Measurements from ENCODE around the gene NFIC.

NFIC gene

DNA sequence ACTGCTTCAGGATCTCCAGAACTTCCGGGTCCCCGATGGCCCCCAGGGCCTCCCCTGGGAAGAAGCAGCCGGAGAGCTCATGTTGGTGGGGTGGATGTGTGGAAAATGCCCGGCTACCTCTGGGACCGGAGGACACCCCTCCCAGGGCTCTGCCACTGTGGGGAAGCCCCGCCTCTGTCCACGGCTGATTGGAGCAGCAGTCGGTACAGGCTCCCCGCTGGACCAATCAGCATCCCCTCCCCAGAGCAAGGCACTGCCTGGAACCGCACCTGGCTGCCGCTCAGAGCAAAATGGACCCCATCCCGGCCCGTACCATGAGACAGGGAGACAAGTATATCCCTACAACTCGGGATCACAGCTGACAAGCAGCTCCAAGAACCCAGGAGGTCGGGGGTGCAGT is 127.7 kb downstream of the NFIC start:
- Mint-ChIP-seq H3K27me3 (ENCODE audit: low read depth, poor library complexity) (peaks cover 10% of the 10 kb centered on the region), H3K4me3 (no peak overlapping the region), H3K4me1 (peaks cover 3% of the 10 kb centered on the region), H3K36me3 (ENCODE audit: low read depth) (peaks cover 28% of the 10 kb centered on the region), H3K9me3 (no peaks in the 10 kb centered on the region), H3K27ac (no peak overlapping the region)
- TF ChIP-seq, protein P1, sequence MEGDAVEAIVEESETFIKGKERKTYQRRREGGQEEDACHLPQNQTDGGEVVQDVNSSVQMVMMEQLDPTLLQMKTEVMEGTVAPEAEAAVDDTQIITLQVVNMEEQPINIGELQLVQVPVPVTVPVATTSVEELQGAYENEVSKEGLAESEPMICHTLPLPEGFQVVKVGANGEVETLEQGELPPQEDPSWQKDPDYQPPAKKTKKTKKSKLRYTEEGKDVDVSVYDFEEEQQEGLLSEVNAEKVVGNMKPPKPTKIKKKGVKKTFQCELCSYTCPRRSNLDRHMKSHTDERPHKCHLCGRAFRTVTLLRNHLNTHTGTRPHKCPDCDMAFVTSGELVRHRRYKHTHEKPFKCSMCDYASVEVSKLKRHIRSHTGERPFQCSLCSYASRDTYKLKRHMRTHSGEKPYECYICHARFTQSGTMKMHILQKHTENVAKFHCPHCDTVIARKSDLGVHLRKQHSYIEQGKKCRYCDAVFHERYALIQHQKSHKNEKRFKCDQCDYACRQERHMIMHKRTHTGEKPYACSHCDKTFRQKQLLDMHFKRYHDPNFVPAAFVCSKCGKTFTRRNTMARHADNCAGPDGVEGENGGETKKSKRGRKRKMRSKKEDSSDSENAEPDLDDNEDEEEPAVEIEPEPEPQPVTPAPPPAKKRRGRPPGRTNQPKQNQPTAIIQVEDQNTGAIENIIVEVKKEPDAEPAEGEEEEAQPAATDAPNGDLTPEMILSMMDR (IDR thresholded peaks at IDR 0.05): no peak
- DNase-seq: peak; percentile 54

DNA sequence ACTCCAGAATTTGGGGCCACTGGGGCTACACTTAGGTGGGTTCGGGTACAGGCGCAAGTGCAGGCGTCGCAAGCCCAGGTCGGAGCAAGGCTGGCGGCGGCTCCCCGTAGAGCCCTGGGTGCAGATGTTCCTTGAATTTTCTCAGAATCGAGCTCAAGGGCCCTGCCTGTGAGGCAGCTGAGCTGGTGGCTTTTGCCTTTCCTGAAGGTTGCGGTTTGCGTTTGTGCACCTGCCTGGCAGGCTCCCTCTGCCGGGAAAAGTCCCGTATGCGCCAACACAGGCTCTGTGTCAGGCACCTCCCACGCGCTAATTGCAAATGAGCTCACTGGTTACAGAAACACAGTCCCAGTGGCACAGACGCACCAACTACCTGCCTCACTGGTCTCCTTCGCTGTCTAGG is 128.2 kb downstream of the NFIC start:
- no peak overlapping the region for H3K4me3 Mint-ChIP-seq
- H3K27ac Mint-ChIP-seq: peak overlapping the region; percentile 51
- peaks cover 31% of the 10 kb centered on the region for H3K36me3 Mint-ChIP-seq (ENCODE audit: low read depth)
- TF ChIP-seq, protein P1 (IDR thresholded peaks at IDR 0.05): no peak
- DNase-seq: no peak
- peaks cover 6% of the 10 kb centered on the region for H3K4me1 Mint-ChIP-seq
- H3K27me3 Mint-ChIP-seq (ENCODE audit: low read depth, poor library complexity): peaks cover 11% of the 10 kb centered on the region
- no peaks in the 10 kb centered on the region for H3K9me3 Mint-ChIP-seq

DNA sequence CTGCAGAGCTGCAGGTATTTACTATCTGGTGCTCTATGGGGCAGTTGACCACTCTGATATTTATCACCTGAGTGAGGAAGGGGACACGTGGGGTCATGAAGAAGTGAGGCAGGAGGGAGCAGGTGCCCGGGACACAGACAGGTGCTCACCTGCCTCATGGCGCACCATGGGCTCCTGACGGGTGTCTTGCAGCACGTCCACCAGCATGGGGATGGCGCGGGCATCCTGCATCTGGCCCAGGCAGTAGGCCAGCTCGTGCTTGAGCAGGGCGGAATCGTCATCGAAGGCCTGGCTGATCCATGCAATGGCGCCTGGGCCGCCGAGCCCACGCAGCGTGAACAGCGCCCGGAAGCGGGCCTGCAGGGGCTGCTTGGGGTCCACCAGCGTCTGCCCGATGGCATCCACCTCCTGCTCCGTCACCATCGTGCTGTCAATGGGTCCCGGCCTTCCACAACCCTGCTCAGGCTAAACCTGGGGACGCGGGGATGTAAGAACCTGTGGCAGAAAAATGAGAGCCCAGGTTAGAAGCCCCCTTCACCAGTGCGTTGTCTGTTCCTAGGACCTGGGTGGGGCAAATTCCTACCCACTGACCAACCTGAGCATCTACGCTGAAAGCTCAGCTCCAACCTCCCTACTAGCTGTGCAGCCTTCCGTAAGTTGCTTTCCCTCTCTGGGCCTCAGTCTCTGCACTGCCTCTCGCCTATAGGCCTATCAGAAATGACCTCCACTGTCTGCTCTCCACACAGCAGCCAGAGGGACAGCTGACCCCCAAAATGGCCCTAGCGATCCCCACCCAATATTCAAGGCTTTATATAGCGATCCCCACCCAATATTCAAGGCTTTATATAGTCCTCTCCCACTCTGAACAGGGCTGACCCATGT is 130.2 kb downstream of the NFIC start:
- Mint-ChIP-seq H3K9me3 (no peaks in the 10 kb centered on the region), H3K27me3 (ENCODE audit: low read depth, poor library complexity) (peaks cover 11% of the 10 kb centered on the region)

DNA sequence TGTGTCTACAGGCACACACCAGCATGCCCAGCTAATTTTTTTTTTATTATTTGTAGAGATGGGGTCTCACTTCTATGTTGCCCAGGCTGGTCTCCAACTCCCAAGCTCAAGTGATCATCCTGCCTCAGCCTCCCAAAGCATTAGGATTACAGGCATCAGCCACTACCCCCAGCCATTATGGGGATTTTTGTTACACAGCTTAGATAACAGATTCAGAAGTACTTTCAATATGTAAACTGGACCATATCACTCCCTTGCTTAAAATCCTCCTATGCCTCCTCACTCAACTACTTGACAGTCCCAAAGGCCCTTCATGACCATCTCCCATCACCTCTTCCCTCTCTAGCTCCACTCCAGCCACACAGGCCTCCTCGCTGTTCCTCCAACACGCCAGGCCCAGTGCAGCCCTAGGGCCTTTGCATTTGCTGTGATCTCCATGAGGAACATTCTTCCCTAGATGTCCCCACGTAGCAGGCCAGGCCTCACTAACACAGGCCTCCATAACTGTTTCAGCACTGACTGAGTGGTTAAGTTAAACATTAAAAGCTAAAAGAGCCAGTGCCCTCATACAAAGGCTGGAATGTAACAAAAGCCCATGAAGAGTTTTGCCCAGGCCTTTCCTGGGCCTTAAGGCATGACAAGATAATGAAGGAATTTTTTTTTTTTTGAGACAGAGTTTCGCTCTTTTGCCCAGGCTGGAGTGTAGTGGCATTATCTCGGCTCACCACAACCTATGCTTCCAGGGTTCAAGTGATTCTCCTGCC is 131.6 kb downstream of the NFIC start:
- DNase-seq: no peak
- peaks cover 16% of the 10 kb centered on the region for H3K4me1 Mint-ChIP-seq
- peaks cover 11% of the 10 kb centered on the region for H3K27me3 Mint-ChIP-seq (ENCODE audit: low read depth, poor library complexity)
- peaks cover 31% of the 10 kb centered on the region for H3K36me3 Mint-ChIP-seq (ENCODE audit: low read depth)
- H3K27ac Mint-ChIP-seq: no peak overlapping the region
- peak overlapping the region; percentile 21 for H3K4me3 Mint-ChIP-seq
- no peaks in the 10 kb centered on the region for H3K9me3 Mint-ChIP-seq
- TF ChIP-seq, protein P1 (IDR thresholded peaks at IDR 0.05): no peak

More for the DNA sequence above, 130.2 kb downstream of the NFIC start:
- no peak overlapping the region for H3K27ac Mint-ChIP-seq
- H3K36me3 Mint-ChIP-seq (ENCODE audit: low read depth): peaks cover 31% of the 10 kb centered on the region
- H3K4me1 Mint-ChIP-seq: peaks cover 16% of the 10 kb centered on the region
- TF ChIP-seq, protein P1 (IDR thresholded peaks at IDR 0.05): no peak
- no peak for DNase-seq
- no peak overlapping the region for H3K4me3 Mint-ChIP-seq

DNA sequence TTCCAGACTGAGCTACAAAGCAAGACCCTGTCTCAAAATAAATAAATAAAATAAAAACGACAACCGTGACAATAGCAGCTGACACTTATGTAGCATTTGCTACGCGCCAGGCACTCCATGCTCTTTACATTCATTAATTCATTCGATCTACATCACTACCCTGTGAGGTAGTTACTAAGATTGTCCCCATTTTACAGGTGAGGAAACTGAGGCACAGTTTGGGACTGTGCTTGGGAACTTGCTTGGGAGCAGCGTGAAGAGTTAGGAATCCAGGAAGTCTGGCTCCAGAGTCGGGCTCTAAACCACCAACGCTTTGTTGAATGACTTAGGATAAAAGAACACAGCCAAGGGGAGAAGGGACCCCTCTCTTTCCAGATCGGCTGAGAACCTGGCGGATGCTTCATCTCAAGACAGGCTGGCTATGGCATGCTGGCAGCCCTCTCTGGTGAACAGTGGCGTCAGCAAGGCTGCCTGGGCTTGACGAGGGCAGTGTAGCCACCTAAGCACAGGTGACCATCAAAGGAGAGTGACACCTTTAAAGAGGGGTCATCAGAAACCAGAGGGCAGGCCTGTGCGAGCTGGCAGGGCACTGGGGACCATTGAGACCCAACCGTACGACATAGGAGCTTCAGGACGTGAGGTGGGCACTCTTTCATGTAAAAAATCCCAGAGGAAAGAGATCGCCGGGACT is 133.5 kb downstream of the NFIC start:
- Mint-ChIP-seq H3K4me3 (peak overlapping the region; percentile 91), H3K9me3 (no peaks in the 10 kb centered on the region), H3K27me3 (ENCODE audit: low read depth, poor library complexity) (peaks cover 7% of the 10 kb centered on the region), H3K4me1 (peaks cover 22% of the 10 kb centered on the region), H3K27ac (peak overlapping the region; percentile 100), H3K36me3 (ENCODE audit: low read depth) (peaks cover 31% of the 10 kb centered on the region)
- TF ChIP-seq, protein P1 (IDR thresholded peaks at IDR 0.05): no peak
- no peak for DNase-seq
